Measurements from ENCODE around the gene ZNF141. TPM values are rescaled to one million over a fixed set of nuclear protein-coding genes. Genes with fewer than 3 reads are reported as not detected.
A peak's percentile ranks its signal among the peaks of the same experiment; 100 is the strongest.

ZNF141 gene
- total and polyA plus RNA-seq, 11 donors: 2.6 to 12.5 (median 5.8) TPM

- TF ChIP-seq CTCF (IDR thresholded peaks at IDR 0.05): no peak
- TF ChIP-seq POLR2A (IDR thresholded peaks at IDR 0.05): no peak
- Histone ChIP-seq H3K27ac (no peak overlapping the region), H3K9me3 (peaks cover 0 to 41% (median 0%) of the 10 kb centered on the region in 12 donors), H3K4me1 (no peaks in the 10 kb centered on the region), H3K27me3 (no peaks in the 10 kb centered on the region), H3K4me3 (no peak overlapping the region), H3K36me3 (no peaks in the 10 kb centered on the region)
- intact Hi-C loops (cut with DNase I): loop anchor here in 1 of 10 donors (10.0 kb wide), 1 partner anchor 84 kb away; no protein-coding TSS in a partner anchor
- 93 to 96% (median 94%) methylated on average over 8 of the region's 8 CpGs for WGBS, 4 donors
- no peak for ATAC-seq
- no peak for DNase-seq
These were observed 8.9 kb upstream of the ZNF141 start for GRCh38 chr4:328729-329128.

- no peaks in the 10 kb centered on the region for H3K27me3 ChIP-seq
- H3K9me3 ChIP-seq: peaks cover 0 to 17% (median 0%) of the 10 kb centered on the region in 12 donors
- peaks cover 0 to 30% (median 16%) of the 10 kb centered on the region in 12 donors for H3K4me1 ChIP-seq
- H3K4me3 ChIP-seq: peak overlapping the region in 3 of 12 donors; percentile 92 to 96 (median 94)
- no peak for TF ChIP-seq POLR2A (IDR thresholded peaks at IDR 0.05)
- TF ChIP-seq CTCF (IDR thresholded peaks at IDR 0.05): no peak
- ATAC-seq (no peak), DNase-seq (no peak)
- H3K27ac ChIP-seq: peak overlapping the region in 7 of 12 donors; percentile 94 to 99 (median 96)
- H3K36me3 ChIP-seq: no peaks in the 10 kb centered on the region
- intact Hi-C loops (cut with DNase I): loop anchor here in 4 of 10 donors (5.0 to 10.0 kb wide), 4 partner anchors 91 to 162 kb away; partner anchors contain the start of genes PIGG (in 1 of the 4) and ZNF721 (in 1 of the 4)
- WGBS, 4 donors: 63 to 76% (median 67%) methylated on average over 2 of the region's 2 CpGs
These were observed 2.1 kb upstream of the ZNF141 start for GRCh38 chr4:335515-335914.

- H3K27me3 ChIP-seq: no peaks in the 10 kb centered on the region
- peaks cover 0 to 30% (median 16%) of the 10 kb centered on the region in 12 donors for H3K4me1 ChIP-seq
- WGBS, 4 donors: 3 to 16% (median 4%) methylated on average over 12 to 71 of the region's 71 CpGs
- ATAC-seq (peak in 2 of 4 donors; percentile 32 to 50), DNase-seq (peak; percentile 49 to 79 (median 61))
- TF ChIP-seq CTCF (IDR thresholded peaks at IDR 0.05) (no peak), POLR2A (IDR thresholded peaks at IDR 0.05) (peak in 1 of 2 donors; percentile 44)
- peak overlapping the region; percentile 66 to 99 (median 93) for H3K4me3 ChIP-seq
- peak overlapping the region; percentile 93 to 99 (median 95) for H3K27ac ChIP-seq
- intact Hi-C loops (cut with DNase I): loop anchor here in 4 of 10 donors (5.0 to 10.0 kb wide), 4 partner anchors 91 to 161 kb away; partner anchors contain the start of genes PIGG (in 1 of the 4) and ZNF721 (in 1 of the 4)
- no peaks in the 10 kb centered on the region for H3K36me3 ChIP-seq
- peaks cover 0 to 24% (median 0%) of the 10 kb centered on the region in 12 donors for H3K9me3 ChIP-seq
These were observed 1.3 kb upstream of the ZNF141 start for GRCh38 chr4:336099-336892.

GRCh38 chr4:336893-337142 is 796 bp upstream of the ZNF141 start:
- peaks cover 0 to 30% (median 0%) of the 10 kb centered on the region in 12 donors for H3K9me3 ChIP-seq
- DNase-seq (no peak), ATAC-seq (peak in 2 of 4 donors; percentile 8 to 25)
- TF ChIP-seq CTCF (IDR thresholded peaks at IDR 0.05): no peak
- no peaks in the 10 kb centered on the region for H3K27me3 ChIP-seq
- H3K36me3 ChIP-seq: peaks cover 0 to 4% (median 0%) of the 10 kb centered on the region in 9 donors
- H3K4me3 ChIP-seq: peak overlapping the region; percentile 66 to 99 (median 93)
- intact Hi-C loops (cut with DNase I): loop anchor here in 5 of 10 donors (1.0 to 10.0 kb wide), 5 partner anchors 92 to 162 kb away; partner anchors contain the start of genes PIGG (in 2 of the 5) and ZNF721 (in 2 of the 5)
- 0 to 6% (median 1%) methylated on average over 3 to 18 of the region's 18 CpGs for WGBS, 4 donors
- H3K27ac ChIP-seq: peak overlapping the region; percentile 93 to 99 (median 95)
- H3K4me1 ChIP-seq: peaks cover 0 to 30% (median 16%) of the 10 kb centered on the region in 12 donors

All from heart left ventricle (tissue), 16 donors.